Measurements from ENCODE around the gene CDK1. TPM values are rescaled to one million over a fixed set of nuclear protein-coding genes. Genes with fewer than 3 reads are reported as not detected.

CDK1 gene
- total and polyA plus RNA-seq, 2 donors (not counting 3 experiments of a cell fraction or from before 2014, with no cell fraction given) = 19.9 to 70.1 TPM

DNA sequence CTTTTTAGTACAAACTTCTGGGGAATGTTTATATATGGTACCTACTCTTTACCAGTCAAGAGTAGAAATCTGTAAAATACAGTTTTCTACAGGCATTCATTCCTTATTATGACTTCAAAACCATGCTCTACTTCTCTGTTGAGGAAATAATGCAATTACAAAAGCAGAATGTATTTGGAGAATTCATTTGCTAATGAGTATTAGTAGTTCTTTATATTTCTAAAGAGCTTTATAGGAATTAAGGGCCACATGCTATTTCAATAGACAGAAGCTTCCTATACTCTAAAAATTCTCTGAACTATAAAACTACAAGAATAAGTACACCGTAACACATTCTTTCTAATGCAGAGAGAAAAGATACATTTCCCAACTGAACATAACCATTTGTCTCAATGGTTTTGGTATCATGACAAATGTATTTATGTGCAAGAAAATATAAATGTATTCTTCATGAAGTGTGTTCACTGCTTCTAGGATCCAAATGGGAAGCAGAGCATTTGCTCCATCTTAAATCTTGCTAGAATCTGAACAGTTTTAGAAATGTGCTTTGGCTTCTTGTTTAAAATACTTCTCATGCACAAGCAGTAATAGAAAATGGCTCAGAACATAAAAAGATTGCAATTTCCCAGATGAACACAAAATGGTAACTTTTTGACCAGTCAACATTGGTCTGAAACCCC lies 21.8 kb downstream of the CDK1 start:
- ChIA-PET CTCF (no interaction called here), POLR2A (no interaction called here)
- H3K9me3 ChIP-seq (replicated peaks; ENCODE audit: control insufficient read depth, insufficient read depth, low read length) = no peaks in the 10 kb centered on the region
- FAIRE-seq = no peak
- no peaks in the 10 kb centered on the region for H3K36me3 ChIP-seq (ENCODE audit: control insufficient read depth in 2 of 2, extremely low read depth in 1 of 2, insufficient read depth in 2 of 2, low read length in 2 of 2)
- no peaks in the 10 kb centered on the region for H4K20me1 ChIP-seq (replicated peaks; ENCODE audit: control insufficient read depth, extremely low read depth, insufficient read depth, low read length)
- no peak overlapping the region for H3K4me2 ChIP-seq (ENCODE audit: insufficient read depth, low read length)
- no peaks in the 10 kb centered on the region for H3K27me3 ChIP-seq (ENCODE audit: control insufficient read depth in 2 of 2, insufficient read depth in 2 of 2, low read length in 2 of 2)
- TF ChIP-seq, protein P1, sequence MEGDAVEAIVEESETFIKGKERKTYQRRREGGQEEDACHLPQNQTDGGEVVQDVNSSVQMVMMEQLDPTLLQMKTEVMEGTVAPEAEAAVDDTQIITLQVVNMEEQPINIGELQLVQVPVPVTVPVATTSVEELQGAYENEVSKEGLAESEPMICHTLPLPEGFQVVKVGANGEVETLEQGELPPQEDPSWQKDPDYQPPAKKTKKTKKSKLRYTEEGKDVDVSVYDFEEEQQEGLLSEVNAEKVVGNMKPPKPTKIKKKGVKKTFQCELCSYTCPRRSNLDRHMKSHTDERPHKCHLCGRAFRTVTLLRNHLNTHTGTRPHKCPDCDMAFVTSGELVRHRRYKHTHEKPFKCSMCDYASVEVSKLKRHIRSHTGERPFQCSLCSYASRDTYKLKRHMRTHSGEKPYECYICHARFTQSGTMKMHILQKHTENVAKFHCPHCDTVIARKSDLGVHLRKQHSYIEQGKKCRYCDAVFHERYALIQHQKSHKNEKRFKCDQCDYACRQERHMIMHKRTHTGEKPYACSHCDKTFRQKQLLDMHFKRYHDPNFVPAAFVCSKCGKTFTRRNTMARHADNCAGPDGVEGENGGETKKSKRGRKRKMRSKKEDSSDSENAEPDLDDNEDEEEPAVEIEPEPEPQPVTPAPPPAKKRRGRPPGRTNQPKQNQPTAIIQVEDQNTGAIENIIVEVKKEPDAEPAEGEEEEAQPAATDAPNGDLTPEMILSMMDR (IDR thresholded peaks at IDR 0.05; ENCODE audit: extremely low read depth in 1 of 2, insufficient read depth in 1 of 2, low read depth in 1 of 2, low read length in 2 of 2) = no peak
- no peak for TF ChIP-seq POLR2A (IDR thresholded peaks at IDR 0.05; ENCODE audit: low read depth, low read length)
- TF ChIP-seq FOS (IDR thresholded peaks at IDR 0.05; ENCODE audit: borderline replicate concordance, insufficient read depth, low read length) = no peak
- TF ChIP-seq POLR2AphosphoS5 (IDR thresholded peaks at IDR 0.05; ENCODE audit: insufficient read depth, low read depth, low read length) = no peak
- TF ChIP-seq MAX (IDR thresholded peaks at IDR 0.05; ENCODE audit: insufficient read depth, insufficient read length) = no peak
- no peak for TF ChIP-seq EZH2 (IDR thresholded peaks at IDR 0.05; ENCODE audit: borderline replicate concordance, low read depth, low read length, severe bottlenecking)
- no peak for TF ChIP-seq GATA2 (IDR thresholded peaks at IDR 0.05; ENCODE audit: insufficient read depth, insufficient read length, low read depth, low read length)
- no peak for TF ChIP-seq JUN (IDR thresholded peaks at IDR 0.05; ENCODE audit: borderline replicate concordance, insufficient read depth, insufficient read length, low read depth)
- no peak overlapping the region for H3K9ac ChIP-seq (replicated peaks; ENCODE audit: extremely low read depth, insufficient read depth, low read length)
- DNase-seq (ENCODE audit: low read depth, low spot score) = no peak
- intact Hi-C loops (cut with micrococcal nuclease) (no loop called here), dilution Hi-C loops (cut with MboI; ENCODE audit: extremely low pct_ligation_motif_present, low sequenced_read_pairs) (no loop called here)
- H3K79me2 ChIP-seq (ENCODE audit: control insufficient read depth, insufficient read depth, low read length) = no peaks in the 10 kb centered on the region
- H3K4me3 ChIP-seq (replicated peaks in 1 of 3; ENCODE audit: insufficient read depth in 1 of 3, low read depth in 1 of 3, low read length in 3 of 3) = no peak overlapping the region
- peaks cover 3% of the 10 kb centered on the region for H3K4me1 ChIP-seq (ENCODE audit: control insufficient read depth, extremely low read depth, insufficient read depth, low read length)
- BruUV-seq (replicated peaks) = no TSS peak
- H2AFZ ChIP-seq (ENCODE audit: low read depth, low read length) = no peak overlapping the region
- no peak overlapping the region for H3K27ac ChIP-seq (ENCODE audit: insufficient read depth, low read depth, low read length)
- H3K9me1 ChIP-seq (replicated peaks; ENCODE audit: control insufficient read depth, extremely low read depth, insufficient read depth, low read length) = peaks cover 2% of the 10 kb centered on the region

Measured in endothelial cell of umbilical vein (primary cell).